Stimulated activated CD4-positive, alpha-beta T cell treated with anti-CD3 and anti-CD28 coated beads, Interleukin-12 subunit alpha, Interleukin-12 subunit beta, amount 100 ng/mL, for 4 hours (primary cell): ENCODE data around the gene C3orf80.
A peak's percentile ranks its signal among the peaks of the same experiment; 100 is the strongest.
"Not testable (repeated sequence)": the region's sequence is repeated elsewhere in the genome, so short reads cannot be mapped to it uniquely, and the experiment has no call there.

Experiments used
- DNase-seq: peaks from one replicate; pipeline ENCODE4 v3.0.0-alpha.2; 2020

C3orf80 gene

GRCh38 chr3:160225176-160226025, at the start of gene C3orf80:
Gene C3orf80 (plus strand): TSS chr3:160225422. CDS start chr3:160225636, 214 bp downstream.
- DNase-seq, result peak; percentile 37

- DNase-seq, result no peak
Measured at GRCh38 chr3:160176923-160177322, 48.3 kb upstream of the C3orf80 start.

GRCh38 chr3:160178661-160179060, 46.6 kb upstream of the C3orf80 start:
- not testable (repeated sequence) for DNase-seq

DNA sequence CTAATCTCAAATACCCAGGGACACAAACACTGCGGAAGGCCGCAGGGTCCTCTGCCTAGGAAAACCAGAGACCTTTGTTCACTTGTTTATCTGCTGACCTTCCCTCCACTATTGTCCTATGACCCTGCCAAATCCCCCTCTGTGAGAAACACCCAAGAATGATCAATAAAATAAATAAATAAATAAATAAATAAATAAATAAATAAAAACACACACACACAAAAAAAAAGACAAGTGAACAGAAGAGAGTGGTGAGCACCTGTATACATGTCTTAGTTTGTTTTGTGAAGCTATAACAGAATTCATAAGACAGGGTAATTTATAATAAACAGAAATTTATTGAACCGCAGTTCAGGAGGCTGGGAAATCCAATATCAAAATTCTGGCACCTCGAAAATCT, 45.8 kb upstream of the C3orf80 start:
- DNase-seq, result not testable (repeated sequence)

DNA sequence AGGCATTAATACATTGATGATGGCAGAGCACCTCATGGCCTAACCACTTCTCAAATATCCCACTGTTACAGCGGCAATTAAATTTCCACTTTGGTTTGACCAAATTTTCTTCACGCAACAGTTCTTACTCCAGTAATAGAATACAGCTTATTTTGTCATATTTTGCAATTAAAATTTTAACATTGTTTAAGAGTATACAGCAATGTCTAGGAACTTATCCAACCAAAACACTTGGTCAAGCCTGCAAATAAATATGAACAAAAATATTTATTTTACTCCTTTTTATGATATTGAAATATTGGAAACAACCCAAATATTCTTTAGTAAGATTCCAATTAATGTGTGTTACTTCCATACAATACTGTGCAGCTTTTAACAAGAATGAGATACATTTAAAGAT, 45.3 kb upstream of the C3orf80 start:
- DNase-seq, result no peak

DNA sequence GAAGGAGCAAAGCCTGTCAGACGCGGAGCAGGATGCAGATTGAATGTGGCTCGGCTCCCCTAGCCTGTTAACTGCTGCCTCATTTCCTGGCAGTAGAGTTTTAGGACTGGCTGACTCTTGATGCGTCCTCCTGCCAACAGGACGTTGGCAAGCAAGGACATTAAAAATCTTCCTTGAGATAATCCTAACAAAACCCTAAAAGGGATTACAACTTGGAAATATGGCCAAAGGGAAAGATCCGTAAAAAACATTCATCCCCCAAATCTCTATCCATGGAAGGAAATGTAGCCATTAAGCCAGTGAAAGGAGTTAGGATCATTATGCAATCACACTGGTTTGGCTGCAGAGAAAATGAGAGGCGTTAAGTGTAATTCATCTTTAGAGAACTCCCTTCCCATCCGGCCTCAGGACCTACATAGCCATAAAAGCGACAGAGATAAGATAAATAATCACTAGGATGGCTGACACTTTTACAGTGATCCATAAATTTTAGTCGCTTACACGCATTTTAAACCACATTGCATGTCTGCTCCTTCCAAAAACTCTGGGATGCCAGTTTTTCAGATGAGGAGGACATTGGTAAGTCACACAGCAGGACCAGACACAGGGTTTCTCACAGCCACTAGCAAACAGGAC, 44.5 kb upstream of the C3orf80 start:
- no peak for DNase-seq

- DNase-seq, result no peak
Measured at GRCh38 chr3:160183345-160184076, 41.7 kb upstream of the C3orf80 start.

- DNase-seq, result no peak
Measured at GRCh38 chr3:160184655-160185054, 40.6 kb upstream of the C3orf80 start.

GRCh38 chr3:160185751-160186150, 39.5 kb upstream of the C3orf80 start:
- no peak for DNase-seq

- no peak for DNase-seq
Measured at GRCh38 chr3:160187288-160187687, 37.9 kb upstream of the C3orf80 start.

- no peak for DNase-seq
Measured at GRCh38 chr3:160192310-160193029, 32.8 kb upstream of the C3orf80 start.

GRCh38 chr3:160193644-160194192, 31.5 kb upstream of the C3orf80 start:
- DNase-seq, result no peak

- DNase-seq, result no peak
Measured at GRCh38 chr3:160194438-160194837, 30.8 kb upstream of the C3orf80 start.

DNA sequence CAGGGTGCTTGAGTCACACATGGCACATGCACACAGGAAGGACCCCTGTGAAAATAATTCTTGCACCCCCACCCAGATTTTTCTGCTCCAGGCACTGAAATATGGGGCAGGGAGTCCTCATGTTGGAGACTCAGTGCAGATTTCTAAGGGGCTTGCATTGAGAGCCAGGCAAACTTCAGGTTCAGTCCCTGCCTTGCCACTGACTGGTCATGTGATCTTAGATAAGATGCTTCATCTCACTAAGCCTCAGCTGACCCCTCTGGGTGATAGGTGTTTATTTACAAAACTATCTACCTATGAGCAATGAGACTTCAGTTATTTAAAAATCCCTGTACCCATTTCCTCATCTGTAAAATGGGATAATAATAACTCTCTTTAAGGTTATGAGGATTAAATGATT, 30.1 kb upstream of the C3orf80 start:
- DNase-seq, result no peak

DNA sequence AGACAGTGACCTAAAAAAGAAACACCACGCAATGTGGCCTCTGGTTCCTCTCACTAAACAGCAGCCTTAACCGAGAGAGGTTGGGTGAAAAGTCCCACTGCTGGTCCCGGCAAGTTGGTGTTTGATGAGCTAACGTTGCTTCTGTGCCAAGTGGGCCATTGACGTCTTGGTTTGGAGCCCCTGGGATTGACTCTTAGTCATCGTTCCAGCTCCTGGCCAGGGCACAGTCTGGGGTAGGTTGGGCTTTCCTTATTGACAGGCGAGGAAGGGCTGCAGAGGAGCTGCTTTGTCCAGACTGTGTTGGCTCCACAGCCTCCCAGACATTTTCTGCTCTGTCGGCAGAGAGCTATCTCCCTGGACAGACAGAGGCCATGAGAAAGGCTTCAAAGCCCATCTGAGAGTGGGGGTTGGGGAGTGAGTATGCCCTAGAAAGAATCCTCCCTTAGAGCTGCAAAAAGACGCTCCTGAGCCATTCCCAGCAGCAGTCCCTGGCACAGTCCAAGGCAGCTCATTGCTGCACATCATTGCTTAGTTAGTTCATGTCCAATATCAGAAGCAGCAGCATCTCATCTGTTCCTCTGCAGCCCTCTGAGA, 28.6 kb upstream of the C3orf80 start:
- no peak for DNase-seq

GRCh38 chr3:160199108-160199507, 26.1 kb upstream of the C3orf80 start:
- DNase-seq, result no peak

DNA sequence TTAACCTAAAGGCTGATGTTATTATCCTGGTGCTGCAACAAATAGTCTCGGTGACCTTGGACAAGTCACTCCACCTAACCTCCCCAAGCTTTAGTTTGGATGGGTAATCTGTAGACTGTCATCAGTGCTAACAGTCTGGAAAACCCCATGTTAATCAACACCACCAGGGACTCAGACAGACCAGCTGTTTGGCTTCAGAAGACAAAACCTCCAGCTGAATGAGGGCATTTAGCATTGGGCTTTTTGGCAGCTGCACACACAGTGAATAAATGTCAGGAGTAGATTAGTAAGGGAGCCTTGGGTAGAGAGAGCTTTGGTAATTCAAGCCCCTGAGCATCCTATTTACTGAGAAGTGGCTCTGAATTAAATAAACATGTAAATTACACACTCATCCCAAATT, 24.9 kb upstream of the C3orf80 start:
- no peak for DNase-seq

GRCh38 chr3:160204396-160205011, 20.7 kb upstream of the C3orf80 start:
- DNase-seq, result not testable (repeated sequence)

DNA sequence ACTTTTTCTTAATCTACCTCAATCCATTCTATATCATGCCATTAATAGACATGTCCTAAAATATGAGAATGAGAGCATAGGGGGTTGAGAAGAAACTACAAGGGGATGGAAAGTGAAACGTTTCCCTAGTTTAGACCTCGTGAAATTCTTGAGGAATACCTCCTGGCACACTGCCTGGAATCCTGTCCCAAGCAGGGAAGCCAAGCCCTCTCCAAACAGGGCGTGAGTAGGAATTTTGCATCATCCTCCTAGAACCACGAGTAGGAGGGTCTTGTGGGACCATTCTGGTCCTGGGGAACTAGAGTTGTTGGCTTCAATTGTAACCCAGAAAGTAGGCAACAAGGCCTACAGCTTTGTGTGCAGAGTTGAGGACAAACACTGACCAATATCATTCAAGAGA, 19.6 kb upstream of the C3orf80 start:
- no peak for DNase-seq

- no peak for DNase-seq
Measured at GRCh38 chr3:160210341-160210740, 14.9 kb upstream of the C3orf80 start.

GRCh38 chr3:160210799-160211221, 14.4 kb upstream of the C3orf80 start:
- no peak for DNase-seq

DNA sequence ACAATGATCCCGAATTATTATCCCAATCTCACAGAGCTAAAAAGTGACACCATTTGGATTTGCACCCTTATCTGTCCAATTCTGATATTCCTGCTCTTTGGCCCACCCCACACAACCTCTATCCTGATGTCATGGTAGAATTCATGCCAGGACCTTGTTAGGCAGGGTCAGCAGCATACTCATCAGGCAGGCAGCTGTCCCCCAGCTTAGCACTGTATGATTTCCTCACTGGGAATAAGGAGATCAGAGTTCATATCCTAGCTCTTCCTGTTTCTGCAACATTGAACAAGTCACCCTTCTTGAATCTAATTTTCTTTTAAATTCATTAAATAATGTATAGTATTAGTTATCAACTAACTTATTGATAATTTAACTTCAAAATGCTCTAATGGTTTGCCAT, 12.0 kb upstream of the C3orf80 start:
- no peak for DNase-seq
